NB4 (cell line): ENCODE measurements around the gene ACSL6.

Experiments
- MYC ChIP-seq: IDR thresholded peaks from 2 replicates; pipeline ENCODE4 v1.6.1; 2011; ENCODE audit warnings: low read depth, low read length
- POLR2A ChIP-seq: IDR thresholded peaks from 2 replicates; pipeline ENCODE4 v1.6.1; 2011; ENCODE audit warnings: mild to moderate bottlenecking; ENCODE audit not compliant: insufficient read length; ENCODE audit errors: extremely low read depth
- TF ChIP-seq, protein P1 (sequence below): IDR thresholded peaks from one replicate; pipeline ENCODE4 v1.5.1; 2012; ENCODE audit warnings: low read depth, low read length
- TF ChIP-seq, protein P2 (sequence below): IDR thresholded peaks from 2 replicates; pipeline ENCODE4 v1.6.1; 2011; ENCODE audit warnings: low read depth, low read length

DNA sequence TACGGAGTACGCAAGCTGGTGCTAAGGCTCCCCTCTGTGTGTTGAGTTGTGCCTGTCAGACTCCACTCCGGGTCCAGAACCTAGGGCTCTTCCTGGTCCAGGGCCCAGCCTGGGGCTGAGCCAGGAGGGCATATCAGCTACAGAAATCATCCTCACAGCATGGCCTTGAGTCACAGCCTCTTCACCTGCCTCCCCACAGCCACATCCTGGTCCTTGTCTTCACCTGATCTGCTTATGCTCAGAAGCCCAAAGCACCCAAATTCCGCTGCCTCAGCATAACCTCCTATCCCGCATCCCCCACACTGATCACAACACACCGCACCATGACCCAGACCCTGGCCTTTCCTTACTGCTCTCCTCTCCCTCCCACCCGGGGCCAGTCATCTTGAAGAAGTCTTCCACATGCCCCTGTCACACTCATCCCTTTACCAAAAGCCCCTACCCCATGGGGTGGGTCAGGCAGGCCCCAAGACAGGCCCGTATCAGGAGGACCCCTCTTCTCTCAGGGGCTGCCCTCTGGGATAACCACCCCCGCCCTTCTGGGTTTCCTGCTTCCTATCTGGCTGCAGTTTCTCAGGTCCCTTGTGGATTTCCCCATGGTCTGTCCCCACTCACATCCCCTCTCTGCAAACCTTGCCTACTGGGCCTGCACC lies 47.7 kb upstream of the ACSL6 start:
- TF ChIP-seq MYC (no peak), POLR2A (no peak)
- TF ChIP-seq, protein P1, sequence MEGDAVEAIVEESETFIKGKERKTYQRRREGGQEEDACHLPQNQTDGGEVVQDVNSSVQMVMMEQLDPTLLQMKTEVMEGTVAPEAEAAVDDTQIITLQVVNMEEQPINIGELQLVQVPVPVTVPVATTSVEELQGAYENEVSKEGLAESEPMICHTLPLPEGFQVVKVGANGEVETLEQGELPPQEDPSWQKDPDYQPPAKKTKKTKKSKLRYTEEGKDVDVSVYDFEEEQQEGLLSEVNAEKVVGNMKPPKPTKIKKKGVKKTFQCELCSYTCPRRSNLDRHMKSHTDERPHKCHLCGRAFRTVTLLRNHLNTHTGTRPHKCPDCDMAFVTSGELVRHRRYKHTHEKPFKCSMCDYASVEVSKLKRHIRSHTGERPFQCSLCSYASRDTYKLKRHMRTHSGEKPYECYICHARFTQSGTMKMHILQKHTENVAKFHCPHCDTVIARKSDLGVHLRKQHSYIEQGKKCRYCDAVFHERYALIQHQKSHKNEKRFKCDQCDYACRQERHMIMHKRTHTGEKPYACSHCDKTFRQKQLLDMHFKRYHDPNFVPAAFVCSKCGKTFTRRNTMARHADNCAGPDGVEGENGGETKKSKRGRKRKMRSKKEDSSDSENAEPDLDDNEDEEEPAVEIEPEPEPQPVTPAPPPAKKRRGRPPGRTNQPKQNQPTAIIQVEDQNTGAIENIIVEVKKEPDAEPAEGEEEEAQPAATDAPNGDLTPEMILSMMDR: no peak
- TF ChIP-seq, protein P2, sequence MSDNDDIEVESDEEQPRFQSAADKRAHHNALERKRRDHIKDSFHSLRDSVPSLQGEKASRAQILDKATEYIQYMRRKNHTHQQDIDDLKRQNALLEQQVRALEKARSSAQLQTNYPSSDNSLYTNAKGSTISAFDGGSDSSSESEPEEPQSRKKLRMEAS: no peak
